ENCODE measurements around the gene PPM1K.
A peak's percentile ranks its signal among the peaks of the same experiment; 100 is the strongest.
"Not testable (repeated sequence)": the region's sequence is repeated elsewhere in the genome, so short reads cannot be mapped to it uniquely, and the experiment has no call there.

PPM1K gene

DNA sequence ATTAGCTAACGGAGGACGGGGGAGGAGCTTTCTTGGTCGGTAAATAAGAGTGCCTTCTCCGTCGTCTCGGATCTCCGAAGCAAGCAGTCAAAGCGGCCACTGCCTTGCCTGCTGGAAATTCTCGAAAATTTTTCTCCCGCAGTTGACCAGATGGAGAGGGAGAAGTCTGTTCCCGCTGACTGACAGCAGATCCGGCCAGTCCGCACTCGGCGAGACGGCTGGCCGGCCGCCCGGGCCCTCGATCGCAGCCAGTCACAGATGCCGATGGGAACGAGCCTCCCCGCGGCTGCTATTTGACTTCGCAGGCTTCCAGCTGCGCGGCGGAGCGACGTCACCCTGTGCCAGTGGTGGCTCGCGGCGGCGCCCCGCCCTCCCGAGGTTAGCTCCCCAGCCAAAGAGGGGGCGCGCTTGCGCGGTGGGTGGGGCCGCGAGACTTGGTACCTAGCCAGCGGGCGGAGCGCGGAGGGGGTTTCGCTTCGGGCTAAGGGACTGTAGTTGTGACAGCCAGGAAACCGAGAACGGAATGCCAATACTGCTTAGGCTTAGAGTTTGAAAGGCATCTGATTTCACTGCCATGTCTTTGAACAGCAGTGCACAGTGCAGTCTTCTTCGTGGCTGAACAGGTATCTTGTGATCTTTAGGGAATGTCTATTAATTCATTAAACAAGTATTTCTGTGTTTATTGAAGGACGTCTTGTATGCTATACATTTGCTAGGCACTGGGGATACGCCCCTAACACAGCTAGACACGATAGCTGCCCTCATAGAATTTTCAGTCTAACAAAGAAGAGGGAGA, at the start of gene PPM1K:
Gene PPM1K (minus strand): TSS at position 123 of the 796 bp plus-strand sequence. CDS start 5,978 bp downstream, outside the sequence.
- peak; percentile 96 to 99 for DNase-seq (ENCODE audit: low read depth in 2 of 2)

DNA sequence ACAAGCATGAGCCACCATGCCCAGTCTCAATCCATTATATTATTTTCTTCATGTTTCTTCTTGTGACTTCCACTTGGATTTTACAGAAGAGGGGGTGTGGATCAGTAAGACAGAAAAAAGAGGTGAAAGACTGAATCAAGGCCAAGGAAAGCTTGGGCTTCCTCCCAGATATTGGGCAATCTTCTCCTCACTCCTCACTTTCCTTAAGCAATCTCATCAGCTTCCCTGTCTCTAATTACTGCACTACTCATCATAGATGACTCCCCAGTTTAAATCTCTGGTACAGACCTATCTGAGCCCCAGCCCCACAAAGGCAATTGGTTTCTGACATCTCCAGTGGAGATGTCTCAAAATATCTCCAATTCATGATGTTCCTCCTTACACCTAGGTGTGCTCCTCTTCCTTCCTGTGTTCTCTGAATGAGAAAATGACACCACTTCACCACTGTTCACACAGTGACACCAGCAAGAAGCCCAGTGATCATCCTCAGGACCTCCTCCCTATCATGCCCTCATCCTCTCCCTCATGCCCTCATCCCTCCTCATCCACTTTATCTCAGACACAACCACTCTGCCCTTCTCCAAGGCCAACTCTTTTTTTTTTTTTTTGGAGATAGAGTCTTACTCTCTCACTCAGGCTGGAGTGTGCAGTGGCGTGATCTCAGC, 49.5 kb upstream of the PPM1K start:
- DNase-seq (ENCODE audit: low read depth in 2 of 2): no peak

DNA sequence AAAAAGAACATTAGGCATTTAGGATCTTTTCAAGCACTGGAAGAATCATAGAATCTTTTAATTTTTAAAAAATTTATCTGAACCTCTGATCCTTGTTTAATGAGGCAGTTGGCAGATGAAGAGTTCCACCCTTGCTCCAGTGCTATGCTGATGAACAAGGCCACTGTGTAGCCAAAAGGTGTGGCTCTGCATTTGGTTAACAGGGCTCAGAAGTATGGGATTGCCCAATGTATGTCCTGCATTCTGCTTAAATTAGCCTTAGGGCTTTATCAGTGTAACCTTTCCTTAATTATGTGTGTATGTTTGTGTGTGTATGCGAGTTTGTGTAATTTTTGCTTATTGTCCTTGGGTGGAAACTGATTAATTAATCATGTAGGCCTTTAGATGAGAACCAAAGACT, 43.3 kb upstream of the PPM1K start:
- no peak for DNase-seq (ENCODE audit: low read depth in 2 of 2)

DNA sequence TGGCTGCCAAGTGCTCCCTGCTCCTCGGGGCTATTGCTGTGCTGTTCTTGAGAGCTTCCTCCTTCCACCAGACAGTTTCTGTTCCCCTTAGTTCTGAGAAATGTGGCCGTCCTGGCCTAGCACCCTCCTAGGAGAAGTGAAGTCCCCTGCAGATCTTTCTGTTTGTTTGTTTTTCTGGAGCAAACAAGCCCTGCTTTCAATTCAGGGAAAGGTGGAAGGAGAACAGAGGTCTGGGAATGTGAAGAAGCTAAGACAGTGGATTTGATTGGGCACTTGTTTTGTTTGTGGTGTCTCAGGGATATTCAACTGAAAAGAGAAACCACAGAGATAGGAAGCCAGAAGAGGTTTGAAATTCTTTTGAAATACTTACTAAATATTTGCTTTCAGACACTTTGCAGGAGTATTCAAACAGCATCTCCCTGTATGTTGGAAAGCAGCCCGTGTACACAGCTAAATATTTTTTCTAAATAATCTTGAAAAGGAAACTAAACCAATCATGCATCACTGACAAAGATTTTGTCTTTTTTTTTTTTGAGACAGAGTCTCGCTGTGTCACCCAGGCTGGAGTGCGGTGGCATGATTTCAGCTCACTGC, 36.5 kb upstream of the PPM1K start:
- DNase-seq (ENCODE audit: low read depth in 2 of 2): no peak

DNA sequence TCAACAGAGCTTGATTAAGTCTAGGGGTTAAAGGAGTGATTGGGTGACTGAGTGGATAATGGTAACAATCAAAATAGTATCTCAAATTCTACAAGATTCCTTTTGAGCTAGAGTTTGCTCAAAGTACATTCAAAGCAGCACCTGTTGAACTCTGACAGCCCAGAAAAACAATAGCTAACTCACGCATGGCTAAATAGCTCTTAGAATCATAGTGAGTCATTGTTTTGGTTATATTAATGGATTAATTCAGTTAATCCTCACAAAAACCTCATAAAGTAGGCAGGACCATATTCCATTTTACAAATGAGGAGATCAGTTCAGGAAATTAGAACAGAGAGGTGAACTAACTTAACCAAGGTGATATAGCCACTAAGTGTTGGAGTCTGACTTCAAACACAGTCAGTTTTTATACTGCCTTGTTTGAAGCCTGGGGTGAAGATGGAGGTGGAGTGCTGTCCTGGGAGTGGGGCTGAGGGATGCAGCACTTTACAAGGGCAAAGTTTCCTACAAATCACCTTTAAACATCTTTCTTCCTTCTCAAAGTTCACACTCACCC, 35.9 kb upstream of the PPM1K start:
- no peak for DNase-seq (ENCODE audit: low read depth in 2 of 2)

DNA sequence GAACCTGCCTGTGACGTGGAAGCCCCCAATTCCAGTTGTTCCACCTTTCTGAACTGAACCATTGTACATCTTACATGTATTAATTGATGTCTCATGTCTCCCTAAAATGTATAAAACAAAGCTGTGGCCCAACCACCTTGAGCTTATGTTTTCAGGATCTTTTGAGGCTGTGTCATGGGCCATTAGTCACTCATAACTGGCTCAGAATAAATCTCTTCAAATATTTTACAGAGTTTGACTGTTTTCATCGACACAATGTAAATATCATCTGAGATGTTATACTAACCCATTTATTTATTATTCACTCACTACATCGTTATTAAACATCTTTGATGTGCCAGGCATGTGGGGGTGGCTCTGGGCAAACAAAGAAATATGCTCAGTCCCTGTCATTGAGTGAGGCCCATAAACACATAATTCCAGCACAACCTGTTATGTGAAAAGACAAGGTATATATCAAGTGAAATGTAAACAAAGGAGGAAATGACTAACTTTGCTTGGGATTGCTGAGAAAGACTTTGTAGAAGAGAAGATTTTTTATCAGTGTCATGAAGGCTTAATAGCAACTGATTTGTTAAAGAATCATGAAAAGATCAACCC, 34.5 kb upstream of the PPM1K start:
- DNase-seq (ENCODE audit: low read depth in 2 of 2): no peak

DNA sequence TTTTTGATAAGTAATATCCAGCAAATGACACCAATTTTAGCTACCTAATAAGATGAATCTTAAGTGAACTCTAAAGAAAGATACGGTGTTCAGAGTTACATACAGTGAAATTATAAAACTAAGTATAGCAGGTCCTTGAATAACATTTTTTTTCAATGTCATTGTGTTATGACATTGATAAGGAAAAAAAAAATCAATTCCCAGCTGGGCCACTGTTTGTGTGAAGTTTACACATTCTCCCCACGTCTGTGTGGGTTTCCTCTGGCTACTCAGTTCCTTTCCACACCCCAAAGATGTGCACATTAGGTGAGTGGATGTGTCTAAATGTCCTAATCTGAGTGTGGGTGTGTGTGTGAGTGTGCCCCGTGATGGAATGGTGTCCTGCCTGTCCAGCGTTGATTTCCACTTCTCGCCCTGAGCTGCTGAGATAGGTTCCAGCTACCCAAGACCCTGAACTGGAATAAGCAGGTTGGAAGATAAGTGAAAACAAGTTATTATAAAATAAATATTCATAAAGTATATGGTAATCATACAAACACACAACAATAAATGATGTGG, 31.2 kb upstream of the PPM1K start:
- no peak for DNase-seq (ENCODE audit: low read depth in 2 of 2)

DNA sequence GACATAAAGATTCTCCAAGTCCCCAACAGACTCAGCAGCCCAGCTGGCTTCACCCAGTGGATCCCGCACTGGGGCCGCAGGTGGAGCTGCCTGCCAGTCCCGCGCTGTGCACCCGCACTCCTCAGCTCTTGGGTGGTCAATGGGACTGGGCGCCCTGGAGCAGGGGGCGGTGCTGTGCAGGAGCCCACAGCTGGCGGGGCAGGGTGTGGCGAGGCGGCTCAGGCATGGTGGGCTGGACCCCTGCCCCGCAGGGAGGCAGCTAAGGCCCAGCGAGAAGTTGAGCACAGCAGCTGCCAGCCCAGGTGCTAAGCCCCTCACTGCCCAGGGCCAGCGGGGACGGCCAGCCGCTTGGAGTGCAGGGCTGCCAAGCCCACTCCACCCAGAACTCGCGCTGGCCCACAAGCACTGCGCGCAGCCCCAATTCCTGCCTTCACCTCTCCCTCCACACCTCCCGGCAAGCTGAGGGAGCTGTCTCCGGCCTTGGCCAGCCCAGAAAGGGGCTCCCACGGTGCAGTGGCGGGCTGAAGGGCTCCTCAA, 28.8 kb upstream of the PPM1K start:
- DNase-seq (ENCODE audit: low read depth in 2 of 2): not testable (repeated sequence)

DNA sequence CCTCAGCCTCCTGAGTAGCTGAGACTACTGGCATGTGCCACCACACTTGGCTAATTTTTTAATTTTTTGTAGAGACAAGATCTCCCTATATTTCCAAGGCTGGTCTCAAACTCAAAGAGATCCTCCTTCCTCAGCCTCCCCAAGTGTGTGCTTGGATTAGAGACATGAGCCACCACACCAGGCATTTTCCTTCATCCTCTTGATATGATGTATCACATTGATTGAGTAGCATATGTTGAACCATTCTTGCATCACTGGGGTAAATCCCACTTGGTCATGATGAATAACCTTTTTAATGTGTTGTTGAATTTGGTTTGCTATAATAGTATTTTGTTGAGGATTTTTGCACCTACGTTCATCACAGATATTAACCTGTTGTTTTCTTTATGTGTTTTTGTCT, 24.2 kb upstream of the PPM1K start:
- DNase-seq (ENCODE audit: low read depth in 2 of 2): no peak

DNA sequence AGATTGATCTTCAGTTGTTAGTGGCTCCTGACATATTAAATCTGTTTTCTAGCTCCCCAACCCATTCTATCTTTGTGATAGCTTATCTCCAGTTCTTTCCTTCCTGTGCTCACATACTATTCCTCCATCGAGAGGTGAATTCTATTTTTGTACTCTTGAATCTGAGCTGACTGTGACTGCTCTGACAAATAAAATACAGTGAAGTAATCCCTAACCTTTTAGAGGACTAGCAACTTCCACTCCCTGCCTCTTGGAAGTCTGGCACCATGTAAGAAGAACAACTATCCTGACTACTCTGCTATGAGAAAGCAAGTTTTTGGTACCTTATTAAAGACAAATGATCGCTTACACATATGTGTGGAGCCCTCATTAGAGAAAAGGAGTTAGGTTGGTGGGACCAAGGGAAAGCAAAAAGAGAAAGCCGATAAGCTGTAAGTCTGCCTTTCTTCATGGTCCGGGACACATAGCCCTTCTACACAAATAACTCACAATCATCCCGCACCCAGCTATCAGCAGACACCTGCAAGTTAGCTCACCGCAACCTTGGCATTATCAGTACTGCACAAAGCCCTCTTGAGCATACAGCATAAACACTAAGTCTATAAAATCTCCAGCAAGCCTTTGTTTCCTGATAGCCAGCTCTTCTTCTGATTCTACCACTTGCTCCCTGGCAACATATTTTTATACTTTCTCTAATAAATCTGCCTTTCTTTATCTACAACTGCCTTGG, 13.5 kb upstream of the PPM1K start:
- DNase-seq (ENCODE audit: low read depth in 2 of 2): no peak

DNA sequence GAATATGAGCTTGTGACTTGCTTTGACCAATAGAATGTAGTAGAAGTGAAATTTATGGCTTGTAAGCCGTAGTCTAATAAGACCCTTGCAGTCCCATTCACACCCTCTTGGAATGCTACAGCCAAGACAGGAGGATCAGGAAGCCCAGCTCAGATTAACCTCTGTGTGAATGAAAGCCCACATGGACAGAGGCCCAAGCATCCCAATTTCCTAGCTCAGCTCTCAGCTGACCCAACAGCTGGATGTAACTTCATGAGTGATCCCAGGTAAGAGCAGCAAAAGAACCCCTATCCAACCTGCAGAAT, 12.8 kb upstream of the PPM1K start:
- no peak for DNase-seq (ENCODE audit: low read depth in 2 of 2)

DNA sequence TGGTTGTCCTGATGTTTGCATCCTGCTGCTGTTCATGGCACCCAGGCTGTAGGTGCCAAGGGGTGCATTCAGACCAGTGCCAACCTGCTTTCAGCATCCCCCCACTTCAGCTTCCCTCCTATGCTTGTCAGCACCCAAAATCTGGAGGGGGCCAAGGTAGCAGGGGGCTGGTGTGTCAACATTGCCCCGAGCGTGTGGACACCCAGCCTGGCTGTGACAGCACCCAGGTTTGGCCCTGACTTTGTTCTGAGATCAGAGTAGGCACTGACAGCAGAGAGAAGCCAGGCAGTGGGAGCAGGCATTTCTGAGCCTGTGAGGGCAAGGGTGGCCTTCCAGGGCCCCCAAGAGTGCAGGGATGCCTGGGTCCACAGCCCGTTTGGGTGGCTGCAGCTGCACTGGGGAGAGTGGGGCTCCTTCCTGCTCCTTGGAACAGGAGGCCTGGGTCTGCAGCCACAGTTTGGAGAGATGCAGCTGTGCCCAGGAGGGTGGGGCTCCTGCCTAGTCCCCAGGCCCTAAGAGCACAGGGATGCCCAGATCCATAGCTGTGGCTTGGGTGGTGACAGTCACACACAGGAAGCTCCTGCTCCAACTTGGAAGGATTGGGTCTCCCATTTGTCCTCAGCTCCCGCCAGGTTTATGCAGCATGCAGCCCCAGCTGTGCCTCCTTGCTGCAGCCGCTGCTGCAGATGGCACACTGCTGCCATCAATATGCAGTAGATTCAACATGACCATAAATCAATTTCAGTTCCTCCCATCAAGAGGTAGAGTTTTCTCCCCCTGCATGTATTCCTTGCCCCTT, 12.3 kb upstream of the PPM1K start:
- no peak for DNase-seq (ENCODE audit: low read depth in 2 of 2)

DNA sequence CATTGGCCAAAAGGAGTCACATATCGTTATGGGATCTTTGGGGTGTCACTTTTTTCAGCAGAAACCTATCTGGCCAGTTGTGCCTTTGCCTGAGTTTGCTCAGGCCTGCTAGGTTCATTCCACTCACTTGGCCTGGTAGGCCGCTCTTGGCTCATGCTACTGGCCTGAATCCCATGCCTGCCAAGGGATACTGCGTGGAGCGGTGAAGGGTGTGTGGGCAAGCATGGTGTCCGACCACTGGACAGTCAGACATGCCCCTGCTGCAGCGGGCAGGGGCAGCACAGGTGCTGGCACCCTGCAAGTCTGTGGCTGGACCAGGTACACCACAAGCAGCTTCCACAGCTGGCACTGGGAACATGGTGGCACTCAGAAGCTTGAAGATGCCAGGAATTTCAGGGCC, 11.3 kb upstream of the PPM1K start:
- DNase-seq (ENCODE audit: low read depth in 2 of 2): no peak

DNA sequence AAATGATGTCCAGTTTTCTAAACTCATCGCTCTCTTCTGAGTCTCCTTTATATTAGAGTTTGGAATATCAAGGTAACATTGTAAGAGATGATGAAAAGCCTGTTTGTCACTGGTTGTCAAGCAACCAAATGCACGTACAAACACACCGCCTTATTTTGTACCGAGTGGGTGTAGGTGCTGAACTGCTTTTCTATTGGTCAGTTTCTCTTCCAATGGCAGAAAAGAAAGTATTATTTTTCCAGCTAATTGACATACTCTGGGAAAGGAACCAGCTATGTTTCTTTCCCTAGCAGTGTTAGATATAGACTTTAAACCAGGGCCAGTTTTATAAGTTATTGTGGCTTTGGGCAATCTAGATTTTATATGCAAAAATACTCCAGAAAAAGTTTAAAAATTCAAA, 6.6 kb upstream of the PPM1K start:
- DNase-seq (ENCODE audit: low read depth in 2 of 2): no peak

DNA sequence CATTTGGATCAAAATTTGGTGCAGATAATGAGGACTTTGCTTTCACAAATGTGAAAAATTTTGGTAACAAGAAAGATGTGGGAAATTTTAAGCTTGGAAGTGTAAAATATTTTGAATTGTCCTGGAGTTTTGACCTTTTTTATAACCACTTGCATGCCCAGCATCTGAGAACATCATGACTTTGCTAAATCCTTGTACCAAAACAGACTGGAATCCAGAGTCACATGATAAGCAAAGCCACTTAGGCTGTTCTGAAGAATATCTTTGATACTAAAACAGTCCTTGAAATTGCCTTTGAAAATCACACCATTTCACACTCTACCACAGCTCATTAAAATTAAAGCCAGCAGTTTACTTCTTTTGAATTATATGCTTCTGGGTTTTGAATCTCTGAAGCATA, 2.5 kb upstream of the PPM1K start:
- no peak for DNase-seq (ENCODE audit: low read depth in 2 of 2)

DNA sequence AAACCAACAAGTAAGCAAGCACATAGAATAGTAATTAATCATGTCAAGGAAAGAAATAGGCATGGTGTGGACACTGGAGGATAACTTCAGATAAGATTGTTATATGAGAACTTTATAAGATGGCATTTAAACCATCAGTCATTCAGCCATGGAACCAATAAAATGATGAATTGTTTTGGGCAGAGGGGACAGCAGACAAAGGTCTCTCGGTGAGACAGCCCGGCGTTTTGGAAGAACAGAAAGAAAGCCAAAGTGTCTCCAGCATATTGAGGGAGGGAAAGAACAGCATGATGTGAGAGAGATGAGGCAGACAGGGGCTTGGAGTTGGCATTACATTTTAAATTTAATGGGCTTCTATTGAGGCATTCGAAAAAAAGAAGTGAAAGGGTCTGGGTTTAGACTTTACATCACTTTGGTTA, 883 bp upstream of the PPM1K start:
- DNase-seq (ENCODE audit: low read depth in 2 of 2): no peak

DNA sequence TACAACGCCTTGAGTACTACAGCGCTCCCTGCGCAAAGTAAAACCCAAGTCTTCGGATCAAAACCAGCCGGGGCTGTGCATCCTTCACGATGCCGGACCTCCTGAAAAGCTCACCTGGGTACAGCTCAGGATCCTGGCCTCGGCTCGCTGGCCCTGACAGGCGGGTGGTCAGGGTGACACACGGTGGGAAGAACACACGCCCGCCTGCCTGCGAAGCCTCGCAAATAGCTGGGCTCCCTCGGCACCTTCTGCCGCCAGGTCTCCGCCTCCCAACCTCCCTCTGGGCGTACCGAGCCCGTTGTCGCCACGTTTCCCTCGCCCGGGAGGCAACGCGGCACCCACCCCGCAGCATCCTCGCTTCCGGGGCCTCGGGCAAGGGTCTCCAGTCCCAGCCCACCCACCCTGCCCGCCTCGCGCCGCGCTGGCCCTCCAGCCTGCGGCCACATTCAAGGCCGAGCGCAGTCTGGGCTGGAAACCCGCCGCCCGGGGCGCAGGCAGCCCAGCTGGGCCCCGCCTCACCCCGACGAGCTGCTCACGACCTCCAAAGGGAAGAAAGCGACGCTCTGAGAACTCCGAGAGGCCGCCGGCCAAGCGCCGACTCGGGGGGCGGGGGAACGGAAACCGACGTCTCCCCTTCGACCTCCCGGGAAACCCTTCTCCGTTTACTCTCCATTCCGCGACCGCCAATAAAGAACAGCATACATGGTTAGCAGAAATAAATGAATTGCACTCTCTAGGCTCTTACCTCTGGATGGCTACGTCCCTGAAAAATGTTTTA, 511 bp downstream of the PPM1K start:
- peak; percentile 32 to 56 for DNase-seq (ENCODE audit: low read depth in 2 of 2)

DNA sequence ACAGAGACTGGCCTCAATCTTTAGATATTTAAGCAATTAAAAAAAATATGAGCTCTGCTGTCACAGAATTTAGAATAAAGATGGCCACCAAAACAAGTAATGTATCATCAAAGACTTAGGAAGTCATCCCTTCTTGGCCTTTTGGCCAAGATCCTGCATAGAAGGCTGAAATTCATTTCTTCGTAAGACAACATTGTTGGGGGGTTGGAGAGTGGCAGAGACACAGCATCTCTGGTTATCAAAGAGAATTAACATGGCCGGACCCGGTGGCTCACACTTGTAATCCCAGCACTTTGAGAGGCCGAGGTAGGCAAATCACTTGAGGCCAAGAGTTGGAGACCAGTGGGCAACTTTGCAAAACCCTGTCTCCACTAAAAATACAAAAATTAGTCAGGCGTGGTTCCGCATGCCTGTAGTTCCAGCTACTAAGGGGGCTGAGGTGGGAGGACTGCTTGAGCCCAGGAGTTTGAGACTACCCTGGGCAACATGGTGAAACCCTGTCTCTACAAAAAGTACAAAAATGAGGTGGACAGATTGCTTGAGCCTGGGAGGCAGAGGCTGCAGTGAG, 4.0 kb downstream of the PPM1K start:
- DNase-seq (ENCODE audit: low read depth in 2 of 2): no peak

DNA sequence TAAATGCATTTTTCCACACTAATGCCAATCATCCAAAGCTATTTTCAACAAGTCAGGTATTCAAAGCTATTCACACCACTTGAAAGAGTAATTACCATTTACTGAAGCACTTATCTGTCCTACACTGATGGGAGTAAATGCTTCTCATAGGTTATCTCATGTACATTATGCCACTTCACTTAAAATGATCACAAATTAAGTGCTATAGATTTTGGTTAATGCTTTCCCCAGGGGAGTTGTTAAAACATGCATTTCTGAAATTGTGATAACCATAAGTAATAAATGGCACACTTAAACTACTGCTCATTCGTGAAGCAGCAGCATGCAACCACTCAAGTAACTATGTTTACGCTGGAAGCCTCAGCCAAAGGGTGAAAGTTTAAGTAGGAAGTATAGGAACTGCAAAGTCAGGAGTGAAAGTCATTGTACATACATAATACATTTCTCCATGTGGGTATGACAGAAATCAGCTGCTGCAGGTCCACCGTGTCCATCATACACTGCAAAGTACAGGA, 6.6 kb downstream of the PPM1K start:
- DNase-seq (ENCODE audit: low read depth in 2 of 2): no peak

Data from stimulated activated CD8-positive, alpha-beta memory T cell treated with anti-CD3 and anti-CD28 coated beads, Interleukin-2, amount 100 ng/mL, for 1 hour (primary cell).